K562 (cell line): ENCODE results near the gene CREB3L1. TPM values are rescaled to one million over a fixed set of nuclear protein-coding genes. Genes with fewer than 3 reads are reported as not detected.

ENCODE experiments used
- BRF1 ChIP-seq: IDR thresholded peaks from 3 replicates; pipeline ENCODE4 v1.6.1; 2011; ENCODE audit warnings: borderline replicate concordance, mild to moderate bottlenecking; ENCODE audit not compliant: insufficient read length; ENCODE audit errors: extremely low read depth
- CHD7 ChIP-seq: fragments of 200-600 bp; sonication (generic); IDR thresholded peaks from one replicate; pipeline ENCODE4 v1.6.1; 2012; ENCODE audit warnings: mild to moderate bottlenecking, low read depth, low read length, inconsistent platforms
- ETV6 ChIP-seq, 3 experiments: fragments of 150-350 bp in 1 of 3; sonication (generic) in 1 of 3; formaldehyde crosslinking in 1 of 3; IDR thresholded peaks; 2 replicates each; pipeline versions ENCODE4 v1.6.1 to v1.8.0; 2014 to 2022; ENCODE audit warnings: borderline replicate concordance in 2 of 3, low read depth in 2 of 3, antibody characterized with exemption in 1 of 3, low read length in 1 of 3, mild to moderate bottlenecking in 1 of 3, missing genetic modification reagents in 1 of 3
- MBD1 ChIP-seq: fragments of 250-450 bp; sonication (Bioruptor Pico); IDR thresholded peaks from 2 replicates; pipeline ENCODE4 v1.8.0; 2022; ENCODE audit warnings: inconsistent platforms
- MECOM ChIP-seq: fragments of 250-450 bp; sonication (Bioruptor Pico); IDR thresholded peaks from 2 replicates; pipeline ENCODE4 v1.8.0; 2022; ENCODE audit warnings: inconsistent platforms
- NEUROD1 ChIP-seq: fragments of 150-350 bp; IDR thresholded peaks from 2 replicates; pipeline ENCODE4 v1.6.1; 2014; ENCODE audit warnings: borderline replicate concordance, low read length, low read depth; ENCODE audit not compliant: partially characterized antibody
- RB1 ChIP-seq: fragments of 450-650 bp; IDR thresholded peaks from 2 replicates; pipeline ENCODE4 v1.6.1; 2017; ENCODE audit warnings: low read depth, mild to moderate bottlenecking
- TEAD2 ChIP-seq: fragments of 450-650 bp; IDR thresholded peaks from 2 replicates; pipeline ENCODE4 v1.6.1; 2016; ENCODE audit warnings: missing genetic modification characterization, control low read depth, missing compliant biosample characterization
- TFAP4 ChIP-seq: sonication (generic); formaldehyde crosslinking; IDR thresholded peaks from 2 replicates; pipeline ENCODE4 v1.8.0; 2022; ENCODE audit warnings: missing genetic modification reagents, mild to moderate bottlenecking, moderate library complexity, borderline replicate concordance
- ZBTB33 ChIP-seq: sonication (generic); formaldehyde crosslinking; IDR thresholded peaks from 2 replicates; pipeline ENCODE4 v1.8.1; 2023; ENCODE audit warnings: mild to moderate bottlenecking, missing genetic modification reagents
- polyA plus RNA-seq, 8 experiments: library from polyadenylated mRNA; depleted of rRNA in 4 of 8; stranded (reverse) in 5 of 8; unstranded in 3 of 8; fragments of >200 nt; fragmentation: Nextera tagmentation in 2 of 8; fragmentation: Illumina TruSeq in 1 of 8; extraction: Ambion mirVana in 2 of 8; extraction: Trizol in 1 of 8; gene quantifications; 2 replicates each; pipeline versions ENCODE4 v1.2.1 to v1.2.3, GENCODE V29; 2011 to 2014; ENCODE audit warnings: inconsistent platforms in 1 of 8, missing spikeins in 1 of 8
- total RNA-seq, 7 experiments: library from RNA; depleted of rRNA in 6 of 7; stranded (reverse); fragments of >200 nt in 6 of 7; fragmentation: Illumina TruSeq in 2 of 7; extraction: Trizol in 2 of 7; gene quantifications; 2 replicates each; pipeline versions ENCODE4 v1.2.1 to v1.2.3, GENCODE V29; 2011 to 2021; ENCODE audit warnings: low replicate concordance in 1 of 7

Gene CREB3L1
- total and polyA plus RNA-seq, 9 of the 15 experiments (the other 6 are each of a cell fraction or from before 2014, with no cell fraction given) = 1.2 to 27.6 (median 3.7) TPM

- TF ChIP-seq CHD7 = no peak
- 0 out of 4 replicates have a peak, but pooled peaks of 1 of the 2 experiments have one; percentile 17 for TF ChIP-seq ETV6 (IDR thresholded peaks at IDR 0.05; ENCODE audit: borderline replicate concordance in 1 of 2, low read depth in 2 of 2, low read length in 1 of 2)
- no peak for TF ChIP-seq ETV6 (CRISPR knock-in tag; IDR thresholded peaks at IDR 0.05; ENCODE audit: borderline replicate concordance)
- TF ChIP-seq MECOM (CRISPR knock-in tag) = no peak
- TF ChIP-seq RB1 = no peak
- no peak for TF ChIP-seq BRF1
- TF ChIP-seq MBD1 (CRISPR knock-in tag) = no peak
- TF ChIP-seq NEUROD1 = no peak
- peak; percentile 36; the same call in 1 of the 2 replicates for TF ChIP-seq TFAP4 (CRISPR knock-in tag)
- 0 out of 2 replicates have a peak, but pooled peaks have one; percentile 13 for TF ChIP-seq ZBTB33 (CRISPR knock-in tag)
- TF ChIP-seq TEAD2 = no peak
These were observed 67.7 kb downstream of the CREB3L1 start (continued) for GRCh38 chr11:46345131-46345597.
